Measurements from ENCODE around the gene BRF1.

The BRF1 gene

GRCh38 chr14:105210266-105211025 lies 90.4 kb downstream of the BRF1 start:
- H3K27ac Mint-ChIP-seq: no peak overlapping the region
- TF ChIP-seq CTCF (IDR thresholded peaks at IDR 0.05; ENCODE audit: unreplicated experiment in 3 of 3): no peak
- H3K4me1 Mint-ChIP-seq: peaks cover 20% of the 10 kb centered on the region
- peaks cover 3% of the 10 kb centered on the region for H3K27me3 Mint-ChIP-seq (ENCODE audit: low read depth)
- no peaks in the 10 kb centered on the region for H3K9me3 Mint-ChIP-seq
- H3K4me3 Mint-ChIP-seq: no peak overlapping the region
- H3K36me3 Mint-ChIP-seq (ENCODE audit: low read depth): peaks cover 5% of the 10 kb centered on the region

GRCh38 chr14:105209646-105210045 lies 91.2 kb downstream of the BRF1 start:
- Mint-ChIP-seq H3K27me3 (ENCODE audit: low read depth) (peaks cover 3% of the 10 kb centered on the region), H3K27ac (no peak overlapping the region), H3K4me1 (peaks cover 14% of the 10 kb centered on the region), H3K36me3 (ENCODE audit: low read depth) (no peaks in the 10 kb centered on the region), H3K4me3 (no peak overlapping the region), H3K9me3 (no peaks in the 10 kb centered on the region)
- TF ChIP-seq CTCF (IDR thresholded peaks at IDR 0.05; ENCODE audit: unreplicated experiment in 3 of 3): no peak

GRCh38 chr14:105209091-105209490 lies 91.7 kb downstream of the BRF1 start:
- Mint-ChIP-seq H3K9me3 (no peaks in the 10 kb centered on the region), H3K27me3 (ENCODE audit: low read depth) (peaks cover 3% of the 10 kb centered on the region), H3K4me3 (no peak overlapping the region), H3K4me1 (peaks cover 14% of the 10 kb centered on the region), H3K36me3 (ENCODE audit: low read depth) (no peaks in the 10 kb centered on the region), H3K27ac (no peak overlapping the region)
- no peak for TF ChIP-seq CTCF (IDR thresholded peaks at IDR 0.05; ENCODE audit: unreplicated experiment in 3 of 3)

GRCh38 chr14:105208738-105209075 lies 92.1 kb downstream of the BRF1 start:
- no peak overlapping the region for H3K27ac Mint-ChIP-seq
- peaks cover 14% of the 10 kb centered on the region for H3K4me1 Mint-ChIP-seq
- H3K36me3 Mint-ChIP-seq (ENCODE audit: low read depth): no peaks in the 10 kb centered on the region
- H3K27me3 Mint-ChIP-seq (ENCODE audit: low read depth): peaks cover 3% of the 10 kb centered on the region
- H3K4me3 Mint-ChIP-seq: no peak overlapping the region
- TF ChIP-seq CTCF (IDR thresholded peaks at IDR 0.05; ENCODE audit: unreplicated experiment in 3 of 3): no peak
- no peaks in the 10 kb centered on the region for H3K9me3 Mint-ChIP-seq

- no peak for TF ChIP-seq CTCF (IDR thresholded peaks at IDR 0.05; ENCODE audit: unreplicated experiment in 3 of 3)
- Mint-ChIP-seq H3K36me3 (ENCODE audit: low read depth) (no peaks in the 10 kb centered on the region), H3K9me3 (no peaks in the 10 kb centered on the region), H3K27ac (no peak overlapping the region), H3K27me3 (ENCODE audit: low read depth) (peaks cover 2% of the 10 kb centered on the region), H3K4me1 (peaks cover 10% of the 10 kb centered on the region), H3K4me3 (no peak overlapping the region)
These were observed 92.6 kb downstream of the BRF1 start for GRCh38 chr14:105207996-105208737.
